Measurements from ENCODE around the gene LNPK. TPM values are rescaled to one million over a fixed set of nuclear protein-coding genes. Genes with fewer than 3 reads are reported as not detected.

LNPK gene
- polyA plus RNA-seq, 1 donor from 2014 or later, result 46.7 TPM

- H3K4me3 ChIP-seq (ENCODE audit: low read length), result no peak overlapping the region
- H3K9me3 ChIP-seq (ENCODE audit: low read length), result no peaks in the 10 kb centered on the region
- no peak overlapping the region for H3K4me2 ChIP-seq (ENCODE audit: low read length)
- H3K9me2 ChIP-seq (ENCODE audit: insufficient read depth, low read length), result no peaks in the 10 kb centered on the region
- H3F3A ChIP-seq (ENCODE audit: insufficient read depth, low read length, poor library complexity, severe bottlenecking), result no peaks in the 10 kb centered on the region
- H4K20me1 ChIP-seq (ENCODE audit: insufficient read depth), result no peaks in the 10 kb centered on the region
- no peak overlapping the region for H2AFZ ChIP-seq (ENCODE audit: low read depth, low read length)
- no peaks in the 10 kb centered on the region for H3K79me2 ChIP-seq (replicated peaks; ENCODE audit: insufficient read depth, low read length)
- TF ChIP-seq RAD21 (conservative IDR thresholded peaks at IDR 0.05), result no peak
- TF ChIP-seq SMC3 (conservative IDR thresholded peaks at IDR 0.05; ENCODE audit: poor library complexity), result no peak
- no peak for TF ChIP-seq CTCF (IDR thresholded peaks at IDR 0.05; ENCODE audit: poor library complexity, severe bottlenecking)
- no peak for TF ChIP-seq EP300 (conservative IDR thresholded peaks at IDR 0.05; ENCODE audit: poor library complexity, severe bottlenecking)
- no peak for TF ChIP-seq EZH2 (IDR thresholded peaks at IDR 0.05; ENCODE audit: borderline replicate concordance, insufficient read depth, low read length, poor library complexity, severe bottlenecking)
- no peak for TF ChIP-seq TAF1 (IDR thresholded peaks at IDR 0.05; ENCODE audit: low read depth)
- no peaks in the 10 kb centered on the region for H3K36me3 ChIP-seq (ENCODE audit: insufficient read depth, low read length)
- H3K27me3 ChIP-seq (ENCODE audit: insufficient read depth, low read depth, low read length), result no peaks in the 10 kb centered on the region
- no peak overlapping the region for H3K9ac ChIP-seq (ENCODE audit: low read length)
- H3K27ac ChIP-seq (ENCODE audit: low read length), result no peak overlapping the region
These were observed 124.1 kb downstream of the LNPK start for GRCh38 chr2:175877845-175878544.

- no peak overlapping the region for H3K27ac ChIP-seq (ENCODE audit: low read length)
- H3K9ac ChIP-seq (ENCODE audit: low read length), result no peak overlapping the region
- no peaks in the 10 kb centered on the region for H3F3A ChIP-seq (ENCODE audit: insufficient read depth, low read length, poor library complexity, severe bottlenecking)
- no peaks in the 10 kb centered on the region for H3K9me2 ChIP-seq (ENCODE audit: insufficient read depth, low read length)
- no peak overlapping the region for H2AFZ ChIP-seq (ENCODE audit: low read depth, low read length)
- H3K9me3 ChIP-seq (ENCODE audit: low read length), result no peaks in the 10 kb centered on the region
- H3K4me3 ChIP-seq (ENCODE audit: low read length), result no peak overlapping the region
- no peak overlapping the region for H3K4me2 ChIP-seq (ENCODE audit: low read length)
- H3K36me3 ChIP-seq (ENCODE audit: insufficient read depth, low read length), result no peaks in the 10 kb centered on the region
- TF ChIP-seq SMC3 (conservative IDR thresholded peaks at IDR 0.05; ENCODE audit: poor library complexity) (no peak), EP300 (conservative IDR thresholded peaks at IDR 0.05; ENCODE audit: poor library complexity, severe bottlenecking) (no peak), POLR2AphosphoS5 (IDR thresholded peaks at IDR 0.05) (no peak), RAD21 (conservative IDR thresholded peaks at IDR 0.05) (no peak), EZH2 (IDR thresholded peaks at IDR 0.05; ENCODE audit: borderline replicate concordance, insufficient read depth, low read length, poor library complexity, severe bottlenecking) (no peak), CTCF (IDR thresholded peaks at IDR 0.05; ENCODE audit: poor library complexity, severe bottlenecking) (no peak), MXI1 (conservative IDR thresholded peaks at IDR 0.05; ENCODE audit: poor library complexity, severe bottlenecking) (no peak)
- no peaks in the 10 kb centered on the region for H3K79me2 ChIP-seq (replicated peaks; ENCODE audit: insufficient read depth, low read length)
- no peaks in the 10 kb centered on the region for H4K20me1 ChIP-seq (ENCODE audit: insufficient read depth)
- H3K27me3 ChIP-seq (ENCODE audit: insufficient read depth, low read depth, low read length), result no peaks in the 10 kb centered on the region
These were observed 127.8 kb downstream of the LNPK start for GRCh38 chr2:175874291-175874690.

Other genes starting within 250 kb of the LNPK start
- not detected in 2 replicates for gene EVX2, start 81.7 kb upstream of the LNPK start, polyA plus RNA-seq
- not detected in 2 replicates for gene HOXD13, start 90.5 kb upstream of the LNPK start, polyA plus RNA-seq
- not detected in 2 replicates for gene HOXD12, start 97.5 kb upstream of the LNPK start, polyA plus RNA-seq
- not detected in 2 replicates for gene HOXD11, start 105.0 kb upstream of the LNPK start, polyA plus RNA-seq
- not detected in 2 replicates for gene HOXD10, start 114.5 kb upstream of the LNPK start, polyA plus RNA-seq
- gene HOXD9, start 120.5 kb upstream of the LNPK start, polyA plus RNA-seq, result not detected in 2 replicates
- gene HOXD8, start 127.4 kb upstream of the LNPK start, polyA plus RNA-seq, result not detected in 2 replicates
- gene HOXD4, start 149.3 kb upstream of the LNPK start, polyA plus RNA-seq, result not detected in 2 replicates
- not detected in 2 replicates for gene HOXD3, start 155.0 kb upstream of the LNPK start, polyA plus RNA-seq
- gene HOXD1, start 186.4 kb upstream of the LNPK start, polyA plus RNA-seq, result not detected in 2 replicates